ENCODE measurements around the gene CACNA1A.

- TF ChIP-seq CTCF (IDR thresholded peaks at IDR 0.05) (no peak), POLR2AphosphoS5 (IDR thresholded peaks at IDR 0.05; ENCODE audit: insufficient read depth in 1 of 2, low read depth in 1 of 2) (no peak)
Measured at GRCh38 chr19:13343514-13343913, 162.8 kb downstream of the CACNA1A start.
